Ovary (tissue), 10 donors: Measurements from ENCODE around the gene CRNKL1. TPM values are rescaled to one million over a fixed set of nuclear protein-coding genes. Genes with fewer than 3 reads are reported as not detected.

Experiments used
- DNase-seq, 5 donors: peaks; one replicate each; pipeline ENCODE4 v3.0.0-alpha.2; 2019 to 2020
- H3K27ac ChIP-seq, 2 donors: fragments of 200-600 bp; one replicate each; pipeline versions ENCODE4 v1.5.1 to v1.8.0; 2019 to 2022
- H3K27me3 ChIP-seq: fragments of 200-600 bp; one replicate; pipeline ENCODE4 v1.8.0; 2022
- H3K36me3 ChIP-seq: fragments of 200-600 bp; sonication (generic); one replicate; pipeline ENCODE4 v1.5.1; 2019
- H3K4me1 ChIP-seq: one replicate; pipeline ENCODE4 v1.8.1; 2013; ENCODE audit warnings: mild to moderate bottlenecking, moderate library complexity; ENCODE audit not compliant: insufficient read depth
- H3K4me3 ChIP-seq: fragments of 200-600 bp; sonication (generic); one replicate; pipeline ENCODE4 v1.5.1; 2017
- H3K9me3 ChIP-seq, 2 donors: fragments of 200-600 bp in 1 of 2; sonication (generic) in 1 of 2; one replicate each; pipeline versions ENCODE4 v1.5.1 to v1.8.1; 2013 to 2019; ENCODE audit warnings: mild to moderate bottlenecking in 1 of 2, moderate library complexity in 1 of 2
- EP300 ChIP-seq: sonication (generic); formaldehyde crosslinking; IDR thresholded peaks from one replicate; pipeline ENCODE4 v1.6.1; 2017; ENCODE audit warnings: antibody characterized with exemption
- POLR2A ChIP-seq: fragments of 450-650 bp; IDR thresholded peaks from one replicate; pipeline ENCODE4 v1.6.1; 2017; ENCODE audit warnings: antibody characterized with exemption, mild to moderate bottlenecking, moderate library complexity
- WGBS, 3 donors: extraction: QIAGEN DNeasy Blood & Tissue Kit in 1 of 3; methylation state at CpG; one replicate each; pipeline versions ENCODE4 v1.1.5 to v1.1.7; 2013 to 2017; 5-methylcytosine and 5-hydroxymethylcytosine counted together
- intact Hi-C, 4 donors: fragments of 100-400 bp; cut with DNase I; formaldehyde crosslinking; loops; one replicate each; pipeline versions ENCODE4 v1.11.0 to v1.15.1; 2022 to 2023
- long read RNA-seq, 3 donors: library from polyadenylated mRNA in 2 of 3; unstranded in 2 of 3; transcript quantifications; one replicate each; pipeline ENCODE4 v2.0.0 and lab custom pipeline, GENCODE V29; 2021 to 2026
- polyA plus RNA-seq, 2 donors: library from polyadenylated mRNA; stranded (reverse); fragments of 200-250 nt in 1 of 2; fragments of 350-450 nt in 1 of 2; fragmentation: Illumina TruSeq in 1 of 2; extraction: RNeasy Lipid Tissue Mini Kit (QIAGEN cat#74804) in 1 of 2; gene quantifications; one replicate each; pipeline ENCODE4 v1.2.3, GENCODE V29; 2013 to 2014
- total RNA-seq, 7 donors: library from RNA; depleted of rRNA in 2 of 7; stranded (reverse); fragments of >200 nt in 2 of 7; fragmentation: NEBNext Ultra II Directional in 3 of 7; extraction: Animal tissue kit (Norgen Biotek cat#: 25700) in 3 of 7; gene quantifications; one replicate each; pipeline versions ENCODE4 v1.1.0 to v1.2.4, GENCODE V29; 2016 to 2023
- TF ChIP-seq, protein P1 (sequence below), 3 donors: fragments of 450-650 bp in 2 of 3; fragments of 200-600 bp in 1 of 3; IDR thresholded peaks; one replicate each; pipeline versions ENCODE4 v1.5.1 to v1.8.0; 2016 to 2022; ENCODE audit warnings: antibody characterized with exemption in 3 of 3, mild to moderate bottlenecking in 1 of 3
- donor health status: DM: no; HTN: no; CAD: no; lungs with moderate emphysema.
- donor health status: DM: no; HTN: no; CAD: no.
- donor health status: Bipolar disorder and iron deficiency.
- donor health status: DM: yes; HTN: yes; CAD: no.
- donor health status: DM: no; HTN: no; CAD: no.
- donor health status: DM: yes; HTN: yes; CAD: no.

Gene CRNKL1
- total RNA-seq = 10 to 100 TPM; 19.4 to 25.0 (median 22.8) TPM
- 10 to 100 TPM; 12.7 to 22.4 TPM for polyA plus RNA-seq
- long read RNA-seq, donor 1, full-length matches to known transcripts = 22 of 38 reads
- long read RNA-seq, donor 1, partial matches to known transcripts = 12 of 38 reads
- long read RNA-seq, donor 1, other reads (novel, unspliced or antisense) = 4 of 38 reads
- long read RNA-seq, donor 2, full-length matches to known transcripts = 8 of 13 reads
- long read RNA-seq, donor 2, partial matches to known transcripts = 5 of 13 reads
- long read RNA-seq, donor 2, other reads (novel, unspliced or antisense) = 0 of 13 reads
- long read RNA-seq, donor 3, full-length matches to known transcripts = 16 of 33 reads
- long read RNA-seq, donor 3, partial matches to known transcripts = 12 of 33 reads
- long read RNA-seq, donor 3, other reads (novel, unspliced or antisense) = 5 of 33 reads

DNA sequence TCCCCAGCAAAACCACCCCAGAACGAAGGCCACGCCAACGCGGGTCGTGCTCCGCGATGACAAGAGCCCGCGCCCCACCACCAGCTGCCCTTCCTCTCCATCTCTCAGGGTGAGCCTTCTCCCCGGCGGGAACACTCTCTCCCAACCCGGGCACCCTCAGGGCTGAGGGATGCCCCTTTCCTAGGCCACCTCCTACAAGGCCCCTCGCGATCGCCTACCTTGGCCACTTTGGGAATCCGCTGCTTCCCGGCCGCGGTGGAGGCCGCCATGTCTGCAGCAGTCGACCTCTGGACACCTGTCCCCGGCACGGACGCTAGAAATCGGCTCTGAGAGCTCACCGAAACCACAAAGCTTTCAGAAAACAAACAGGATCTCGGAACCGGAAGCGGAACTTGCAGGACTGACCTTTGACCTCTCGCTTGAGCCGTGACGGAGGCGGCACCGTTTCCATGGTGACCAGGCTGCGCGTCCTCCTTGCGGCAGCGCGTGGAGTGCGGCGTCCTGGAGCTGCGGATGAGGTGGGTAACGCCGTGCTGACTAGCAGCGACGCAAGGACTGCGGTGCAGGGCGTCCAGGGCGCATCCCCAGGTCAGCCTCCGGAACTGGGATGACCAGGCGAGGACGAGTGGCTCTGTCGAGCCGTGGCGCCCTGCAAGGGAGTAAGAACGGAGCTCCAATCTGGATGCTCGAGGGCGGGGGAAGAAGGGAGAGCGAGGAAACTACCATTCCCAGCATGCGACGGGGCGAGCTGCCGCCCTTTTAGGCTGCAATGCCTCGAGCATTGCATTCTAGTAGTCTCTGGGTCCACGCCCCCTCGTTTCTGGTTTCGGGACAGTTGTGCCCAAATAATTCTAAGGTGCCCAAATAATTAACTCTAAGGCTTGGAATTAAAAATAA is at the start of gene CRNKL1, which contains the start of gene CFAP61:
CRNKL1 (minus strand) TSS at position 393 of the 897 bp plus-strand sequence; CDS start at position 269, 124 bp downstream.
CFAP61 (plus strand) TSS at position 459 of the 897 bp plus-strand sequence. CDS start 4,122 bp downstream, outside the sequence.
- H3K36me3 ChIP-seq = no peaks in the 10 kb centered on the region
- H3K4me1 ChIP-seq = no peaks in the 10 kb centered on the region
- no peak for TF ChIP-seq EP300
- TF ChIP-seq POLR2A = no peak
- TF ChIP-seq, protein P1, sequence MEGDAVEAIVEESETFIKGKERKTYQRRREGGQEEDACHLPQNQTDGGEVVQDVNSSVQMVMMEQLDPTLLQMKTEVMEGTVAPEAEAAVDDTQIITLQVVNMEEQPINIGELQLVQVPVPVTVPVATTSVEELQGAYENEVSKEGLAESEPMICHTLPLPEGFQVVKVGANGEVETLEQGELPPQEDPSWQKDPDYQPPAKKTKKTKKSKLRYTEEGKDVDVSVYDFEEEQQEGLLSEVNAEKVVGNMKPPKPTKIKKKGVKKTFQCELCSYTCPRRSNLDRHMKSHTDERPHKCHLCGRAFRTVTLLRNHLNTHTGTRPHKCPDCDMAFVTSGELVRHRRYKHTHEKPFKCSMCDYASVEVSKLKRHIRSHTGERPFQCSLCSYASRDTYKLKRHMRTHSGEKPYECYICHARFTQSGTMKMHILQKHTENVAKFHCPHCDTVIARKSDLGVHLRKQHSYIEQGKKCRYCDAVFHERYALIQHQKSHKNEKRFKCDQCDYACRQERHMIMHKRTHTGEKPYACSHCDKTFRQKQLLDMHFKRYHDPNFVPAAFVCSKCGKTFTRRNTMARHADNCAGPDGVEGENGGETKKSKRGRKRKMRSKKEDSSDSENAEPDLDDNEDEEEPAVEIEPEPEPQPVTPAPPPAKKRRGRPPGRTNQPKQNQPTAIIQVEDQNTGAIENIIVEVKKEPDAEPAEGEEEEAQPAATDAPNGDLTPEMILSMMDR (IDR thresholded peaks at IDR 0.05) = peak in 1 of 3 donors; percentile 52
- DNase-seq = peak; percentile 95 to 97 (median 96)
- H3K27ac ChIP-seq = peak within 1 kb of the TSS; percentile 64 to 83
- intact Hi-C loops = no loop called here
- H3K9me3 ChIP-seq = no peaks in the 10 kb centered on the region
- WGBS, 3 donors = 0 to 1% (median 0%) methylated on average over 67 of the region's 67 CpGs
- H3K27me3 ChIP-seq = no peaks in the 10 kb centered on the region
- peak within 1 kb of the TSS; percentile 99 for H3K4me3 ChIP-seq

DNA sequence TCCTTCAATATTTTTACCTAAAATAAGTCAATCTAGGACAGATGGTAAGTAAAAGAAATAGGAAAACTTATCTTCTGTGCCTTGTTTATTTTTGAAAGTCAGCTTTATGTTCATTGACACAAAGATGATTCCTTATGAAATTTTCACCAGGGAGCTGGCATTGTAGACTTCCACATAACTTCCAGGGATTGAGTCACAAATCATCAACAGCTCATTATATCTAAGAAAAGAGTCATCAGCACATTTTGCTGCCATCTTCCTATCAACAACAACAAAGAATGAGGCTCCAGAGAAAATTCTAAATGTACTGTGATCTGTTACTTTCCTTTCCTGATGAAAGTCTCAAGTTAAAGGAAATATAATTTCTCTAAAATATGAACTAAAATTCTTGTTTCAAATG is 48.6 kb upstream of the CRNKL1 start:
- intact Hi-C loops = no loop called here
- Histone ChIP-seq H3K27ac (no peak overlapping the region), H3K36me3 (no peaks in the 10 kb centered on the region)

DNA sequence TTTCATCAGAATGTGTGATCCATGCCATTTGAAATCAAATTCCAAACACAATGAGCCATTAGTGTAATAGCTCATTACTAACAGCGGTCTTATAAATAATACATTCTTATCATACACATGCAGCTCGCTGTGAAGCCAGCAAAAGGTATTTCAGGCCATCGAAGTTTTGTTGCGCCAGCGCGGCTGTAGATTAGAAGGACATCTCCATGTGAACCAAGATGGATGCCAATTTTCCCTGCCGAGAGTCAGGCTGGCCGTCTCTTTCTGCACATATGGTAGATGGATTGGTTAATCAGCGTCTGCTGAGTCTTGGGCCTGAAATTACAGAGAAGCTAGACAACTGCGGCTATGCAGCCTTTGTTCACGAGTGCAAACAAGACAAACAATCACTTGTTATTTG is 44.2 kb upstream of the CRNKL1 start:
- Histone ChIP-seq H3K27me3 (no peaks in the 10 kb centered on the region), H3K36me3 (no peaks in the 10 kb centered on the region), H3K27ac (no peak overlapping the region), H3K9me3 (no peaks in the 10 kb centered on the region), H3K4me3 (no peak overlapping the region), H3K4me1 (no peaks in the 10 kb centered on the region)
- TF ChIP-seq, protein P1 (IDR thresholded peaks at IDR 0.05) = no peak
- TF ChIP-seq POLR2A = no peak
- no peak for TF ChIP-seq EP300
- DNase-seq = no peak
- intact Hi-C loops = no loop called here
- 75 to 81% (median 77%) methylated on average over 11 of the region's 11 CpGs for WGBS, 3 donors

More for the DNA sequence above, 48.6 kb upstream of the CRNKL1 start:
- Histone ChIP-seq H3K4me1 (no peaks in the 10 kb centered on the region), H3K4me3 (no peak overlapping the region), H3K9me3 (no peaks in the 10 kb centered on the region), H3K27me3 (no peaks in the 10 kb centered on the region)
- no peak for DNase-seq
- no peak for TF ChIP-seq POLR2A
- no peak for TF ChIP-seq EP300
- TF ChIP-seq, protein P1 (IDR thresholded peaks at IDR 0.05) = no peak

DNA sequence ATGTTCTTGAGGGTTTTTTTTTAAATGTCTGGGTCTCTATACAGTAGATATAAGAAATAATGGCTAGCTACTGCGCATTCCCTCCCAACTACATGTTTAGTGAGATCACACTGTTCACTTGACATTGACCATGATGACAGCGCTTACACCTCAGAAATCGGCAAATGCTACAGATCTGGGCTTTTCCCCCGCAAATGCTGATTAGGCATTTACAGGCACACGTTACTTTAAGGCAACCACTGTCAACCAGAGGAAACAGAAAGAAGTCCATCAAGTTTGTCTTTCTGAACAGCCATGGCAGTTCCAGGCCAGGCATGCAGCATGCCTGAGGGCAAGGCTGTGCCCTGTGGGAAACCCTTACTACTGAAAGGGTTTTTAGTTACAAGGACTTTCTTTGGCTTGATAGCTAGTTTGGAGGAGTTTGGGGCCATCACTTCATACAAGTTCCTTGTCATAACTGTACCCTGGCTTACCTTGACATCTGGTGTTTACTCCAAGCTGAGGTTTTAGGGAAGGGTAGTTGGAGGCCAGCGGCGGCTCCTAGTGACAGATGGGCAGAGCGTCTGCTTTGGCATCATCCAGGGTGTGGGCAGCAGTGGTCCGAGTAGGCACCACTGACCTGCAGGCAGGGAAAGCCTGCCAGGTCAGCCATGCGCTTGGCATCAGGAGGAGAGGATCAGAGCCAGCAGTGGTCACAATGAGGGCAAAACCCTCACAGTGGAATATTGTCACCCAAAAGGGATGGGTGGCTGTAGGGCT is 43.0 kb upstream of the CRNKL1 start:
- Histone ChIP-seq H3K27ac (no peak overlapping the region), H3K9me3 (no peaks in the 10 kb centered on the region), H3K4me3 (no peak overlapping the region), H3K4me1 (no peaks in the 10 kb centered on the region), H3K27me3 (no peaks in the 10 kb centered on the region), H3K36me3 (no peaks in the 10 kb centered on the region)
- intact Hi-C loops = no loop called here
- WGBS, 3 donors = 83 to 88% (median 86%) methylated on average over 10 of the region's 10 CpGs
- TF ChIP-seq EP300 (no peak), POLR2A (no peak)
- TF ChIP-seq, protein P1 (IDR thresholded peaks at IDR 0.05) = no peak
- DNase-seq = no peak
